ENCODE data around the gene YY2. TPM values are rescaled to one million over a fixed set of nuclear protein-coding genes. Genes with fewer than 3 reads are reported as not detected.

YY2 gene
- total and polyA plus RNA-seq, 2 of the 8 experiments (the other 6 are each of a cell fraction or from before 2014, with no cell fraction given) = 0.60 to 1.5 TPM

- Histone ChIP-seq H2AK5ac (ENCODE audit: low read depth, low read length) (no peak overlapping the region), H3K4ac (replicated peaks; ENCODE audit: insufficient read length, low read depth, low read length) (no peak overlapping the region), H4K20me1 (replicated peaks in 1 of 2; ENCODE audit: control insufficient read depth in 1 of 2, insufficient read depth in 2 of 2, low read length in 2 of 2) (no peaks in the 10 kb centered on the region), H2BK20ac (ENCODE audit: low read length) (no peak overlapping the region), H3K27me3 (replicated peaks in 1 of 4; ENCODE audit: control insufficient read depth in 3 of 4, extremely low read depth in 1 of 4, insufficient read depth in 3 of 4, low read length in 3 of 4) (no peaks in the 10 kb centered on the region), H3K23ac (ENCODE audit: insufficient read length) (no peak overlapping the region), H4K5ac (ENCODE audit: insufficient read length, low read depth, low read length) (no peak overlapping the region), H2AFZ (ENCODE audit: low read length) (no peak overlapping the region), H2BK15ac (ENCODE audit: low read length) (no peak overlapping the region), H3K9me3 (ENCODE audit: insufficient read depth in 2 of 2, low read depth in 1 of 2, low read length in 1 of 2) (no peaks in the 10 kb centered on the region), H2BK12ac (ENCODE audit: low read depth, low read length) (no peak overlapping the region), H3K79me1 (ENCODE audit: low read depth, low read length) (no peaks in the 10 kb centered on the region), H3K79me2 (ENCODE audit: control insufficient read depth in 1 of 2, insufficient read depth in 2 of 2, low read length in 2 of 2) (no peaks in the 10 kb centered on the region), H3K4me1 (replicated peaks in 1 of 4; ENCODE audit: control insufficient read depth in 3 of 4, insufficient read depth in 4 of 4, low read length in 3 of 4) (no peaks in the 10 kb centered on the region), H2BK5ac (ENCODE audit: low read depth, low read length) (no peak overlapping the region), H3K4me2 (ENCODE audit: insufficient read depth in 1 of 2, low read depth in 2 of 2, low read length in 2 of 2) (no peak overlapping the region), H3K27ac (ENCODE audit: low read depth, low read length) (no peak overlapping the region), H3K9ac (replicated peaks in 1 of 4; ENCODE audit: extremely low read depth in 1 of 4, low read depth in 3 of 4, low read length in 3 of 4) (no peak overlapping the region), H3K56ac (replicated peaks; ENCODE audit: insufficient read length, low read depth, low read length) (no peak overlapping the region), H3K14ac (ENCODE audit: insufficient read length) (no peak overlapping the region), H3K18ac (ENCODE audit: extremely low read depth, low read length) (no peak overlapping the region), H3K4me3 (ENCODE audit: extremely low read depth in 1 of 4, insufficient read depth in 2 of 4, low read depth in 3 of 4, low read length in 4 of 4) (no peak overlapping the region), H3K36me3 (ENCODE audit: control insufficient read depth in 2 of 4, insufficient read depth in 4 of 4, low read length in 3 of 4) (no peaks in the 10 kb centered on the region), H3K23me2 (ENCODE audit: low read depth, low read length) (no peaks in the 10 kb centered on the region), H4K91ac (replicated peaks; ENCODE audit: insufficient read length, low read length) (no peak overlapping the region), H4K8ac (ENCODE audit: extremely low read depth, insufficient read depth, low read length) (no peak overlapping the region), H2BK120ac (replicated peaks; ENCODE audit: low read depth, low read length) (no peak overlapping the region)
- 94% methylated on average over 3 of the region's 3 CpGs; no CpG with 5 or more reads in 1 of the 2 experiments for WGBS, 2 experiments (ENCODE audit: extremely low coverage in 1 of 2, insufficient coverage in 1 of 2, insufficient read length in 1 of 2, insufficient replicate concordance in 2 of 2, low coverage in 1 of 2, low lambda C conversion rate in 2 of 2, missing lambda C conversion rate in 1 of 2)
- no peak for DNase-seq (ENCODE audit: low read depth in 1 of 2, low spot score in 2 of 2)
- no peak for TF ChIP-seq SUZ12 (IDR thresholded peaks at IDR 0.05; ENCODE audit: low read length)
- TF ChIP-seq ATF2 (IDR thresholded peaks at IDR 0.05; ENCODE audit: low read length) = no peak
- TF ChIP-seq EP300 (IDR thresholded peaks at IDR 0.05; ENCODE audit: borderline replicate concordance in 1 of 2, low read depth in 2 of 2, low read length in 2 of 2) = no peak
- TF ChIP-seq RNF2 (IDR thresholded peaks at IDR 0.05; ENCODE audit: borderline replicate concordance, low read depth, low read length, missing control alignments, poor library complexity, severe bottlenecking) = no peak
- no peak for TF ChIP-seq ZNF274 (IDR thresholded peaks at IDR 0.05; ENCODE audit: borderline replicate concordance, extremely low read depth, low read length)
- CTCF ChIA-PET (ENCODE audit: partially characterized antibody) = no interaction called here
- no peak for FAIRE-seq
- POLR2A ChIA-PET (ENCODE audit: partially characterized antibody) = interaction anchor here (2.0 kb wide), 1 partner anchor 9 kb away, joined by 9 read pairs; no protein-coding TSS in a partner anchor
Observed at GRCh38 chrX:21821875-21822274, 33.9 kb upstream of the YY2 start.
